ENCODE data around the gene TBC1D22A. TPM values are rescaled to one million over a fixed set of nuclear protein-coding genes. Genes with fewer than 3 reads are reported as not detected.

Gene TBC1D22A
- total RNA-seq, 1 experiment from 2014 or later: 20.9 TPM

DNA sequence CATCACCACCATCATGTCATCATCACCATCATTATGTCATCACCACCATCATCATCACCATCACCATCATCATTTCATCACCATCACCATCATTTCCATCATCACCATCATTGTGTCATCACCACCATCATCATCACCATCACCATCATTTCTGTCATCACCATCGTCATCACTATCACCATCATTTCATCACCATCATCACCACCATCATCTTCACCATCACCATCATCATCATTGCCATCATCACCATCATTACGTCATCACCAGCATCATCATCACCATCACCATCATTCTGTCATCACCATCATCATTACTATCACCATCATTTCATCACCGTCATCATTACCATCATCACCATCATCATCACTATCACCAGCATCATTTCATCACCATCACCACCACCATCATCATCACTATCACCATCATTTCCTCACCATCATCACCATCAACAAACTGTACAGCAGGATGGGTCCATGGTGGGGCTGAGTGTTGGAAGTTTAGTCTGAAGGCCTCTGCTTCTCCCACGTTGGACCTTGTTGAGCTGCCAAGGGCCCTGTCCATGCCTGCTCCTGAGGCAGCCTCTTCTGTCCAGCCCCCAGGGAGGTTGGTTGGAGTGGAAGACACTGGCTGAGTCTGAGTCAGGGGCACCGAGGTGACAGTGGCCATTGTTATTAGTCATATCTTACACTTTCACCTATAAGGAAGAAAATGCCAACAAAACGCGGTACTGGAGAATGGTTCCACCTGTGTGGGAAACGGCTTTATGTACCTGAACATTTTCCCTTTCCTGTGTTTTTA lies 247.1 kb downstream of the TBC1D22A start:
- H3K9me2 ChIP-seq (ENCODE audit: insufficient read depth): no peaks in the 10 kb centered on the region
- ChIA-PET CTCF (no interaction called here), RAD21 (ENCODE audit: low non-redundant PET in 1 of 2, low total read pairs in 2 of 2, uncharacterized antibody in 2 of 2, unreplicated experiment in 2 of 2) (no interaction called here), POLR2A (no interaction called here)
- no peak overlapping the region for H2AFZ ChIP-seq (ENCODE audit: low read depth, low read length, poor library complexity, severe bottlenecking)
- H3K27ac ChIP-seq (ENCODE audit: low read depth, low read length): no peak overlapping the region
- H3K4me1 ChIP-seq (ENCODE audit: control insufficient read depth in 1 of 2, insufficient read depth in 2 of 2, low read length in 2 of 2): no peaks in the 10 kb centered on the region
- H4K20me1 ChIP-seq (ENCODE audit: insufficient read depth): no peaks in the 10 kb centered on the region
- H3K4me3 ChIP-seq (replicated peaks in 1 of 2; ENCODE audit: low read depth in 1 of 2, low read length in 2 of 2): no peak overlapping the region
- no peaks in the 10 kb centered on the region for H3K27me3 ChIP-seq (ENCODE audit: insufficient read depth, low read length)
- no peak for ATAC-seq
- peaks cover 0 to 3% of the 10 kb centered on the region in 2 experiments; a peak in 1 of 4 replicates for H3K36me3 ChIP-seq (ENCODE audit: control insufficient read depth in 1 of 2, insufficient read depth in 2 of 2, low read length in 2 of 2)
- no TSS peak for BruUV-seq (replicated peaks)
- TF ChIP-seq FOSL1 (IDR thresholded peaks at IDR 0.05; ENCODE audit: low read depth) (no peak), EGR1 (IDR thresholded peaks at IDR 0.05; ENCODE audit: low read depth) (no peak), RAD21 (IDR thresholded peaks at IDR 0.05; ENCODE audit: low read depth) (no peak)
- TF ChIP-seq, protein P1, sequence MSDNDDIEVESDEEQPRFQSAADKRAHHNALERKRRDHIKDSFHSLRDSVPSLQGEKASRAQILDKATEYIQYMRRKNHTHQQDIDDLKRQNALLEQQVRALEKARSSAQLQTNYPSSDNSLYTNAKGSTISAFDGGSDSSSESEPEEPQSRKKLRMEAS (IDR thresholded peaks at IDR 0.05): no peak
- no peaks in the 10 kb centered on the region for H3K79me2 ChIP-seq (ENCODE audit: insufficient read depth, low read length)
- DNase-seq (ENCODE audit: low read depth, low spot score): no peak
- no peak overlapping the region for H3K4me2 ChIP-seq (ENCODE audit: low read length)
- no peaks in the 10 kb centered on the region for H3K9me3 ChIP-seq (ENCODE audit: control insufficient read depth in 1 of 2, insufficient read depth in 1 of 2, low read depth in 1 of 2, low read length in 2 of 2)
- intact Hi-C loops (cut with micrococcal nuclease): no loop called here
- H3K9ac ChIP-seq (ENCODE audit: low read length): no peak overlapping the region

DNA sequence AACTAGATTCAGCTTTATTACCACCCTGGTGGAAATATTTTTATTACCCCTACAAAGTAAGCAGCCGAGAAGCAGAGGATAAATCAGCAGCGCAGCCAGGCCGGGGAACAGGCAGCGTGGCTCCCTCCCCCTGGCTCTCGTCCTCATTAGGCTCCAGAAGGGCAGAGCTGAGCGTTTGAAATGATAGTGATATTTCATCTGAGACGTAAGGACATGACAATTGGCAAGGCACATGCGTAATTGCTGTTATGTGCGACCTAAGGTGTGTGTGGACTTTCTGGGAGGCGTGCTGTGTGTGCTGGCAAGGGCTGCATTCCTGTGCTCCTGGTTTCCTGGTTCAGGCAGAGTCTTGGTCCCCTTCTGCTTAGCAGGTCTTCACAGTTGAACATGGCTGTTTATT lies 247.8 kb downstream of the TBC1D22A start:
- H3K27me3 ChIP-seq (ENCODE audit: insufficient read depth, low read length): no peaks in the 10 kb centered on the region
- no peak overlapping the region for H3K4me3 ChIP-seq (replicated peaks in 1 of 2; ENCODE audit: low read depth in 1 of 2, low read length in 2 of 2)
- ChIA-PET RAD21 (ENCODE audit: low non-redundant PET in 1 of 2, low total read pairs in 2 of 2, uncharacterized antibody in 2 of 2, unreplicated experiment in 2 of 2) (no interaction called here), POLR2A (no interaction called here), CTCF (no interaction called here)
- BruUV-seq (replicated peaks): no TSS peak
- no peak overlapping the region for H3K9ac ChIP-seq (ENCODE audit: low read length)
- H3K9me2 ChIP-seq (ENCODE audit: insufficient read depth): no peaks in the 10 kb centered on the region
- H3K4me2 ChIP-seq (ENCODE audit: low read length): no peak overlapping the region
- TF ChIP-seq, protein P1 (IDR thresholded peaks at IDR 0.05): no peak
- TF ChIP-seq JUND (IDR thresholded peaks at IDR 0.05) (no peak), ZFX (IDR thresholded peaks at IDR 0.05) (no peak), CBX3 (IDR thresholded peaks at IDR 0.05; ENCODE audit: low read depth) (no peak), ELF1 (IDR thresholded peaks at IDR 0.05; ENCODE audit: borderline replicate concordance, low read depth) (no peak), POLR2AphosphoS5 (IDR thresholded peaks at IDR 0.05; ENCODE audit: low read depth, low read length) (no peak), ZNF274 (IDR thresholded peaks at IDR 0.05; ENCODE audit: low read depth, low read length) (no peak), SRF (IDR thresholded peaks at IDR 0.05; ENCODE audit: low read depth) (no peak)
- TF ChIP-seq, protein P2, sequence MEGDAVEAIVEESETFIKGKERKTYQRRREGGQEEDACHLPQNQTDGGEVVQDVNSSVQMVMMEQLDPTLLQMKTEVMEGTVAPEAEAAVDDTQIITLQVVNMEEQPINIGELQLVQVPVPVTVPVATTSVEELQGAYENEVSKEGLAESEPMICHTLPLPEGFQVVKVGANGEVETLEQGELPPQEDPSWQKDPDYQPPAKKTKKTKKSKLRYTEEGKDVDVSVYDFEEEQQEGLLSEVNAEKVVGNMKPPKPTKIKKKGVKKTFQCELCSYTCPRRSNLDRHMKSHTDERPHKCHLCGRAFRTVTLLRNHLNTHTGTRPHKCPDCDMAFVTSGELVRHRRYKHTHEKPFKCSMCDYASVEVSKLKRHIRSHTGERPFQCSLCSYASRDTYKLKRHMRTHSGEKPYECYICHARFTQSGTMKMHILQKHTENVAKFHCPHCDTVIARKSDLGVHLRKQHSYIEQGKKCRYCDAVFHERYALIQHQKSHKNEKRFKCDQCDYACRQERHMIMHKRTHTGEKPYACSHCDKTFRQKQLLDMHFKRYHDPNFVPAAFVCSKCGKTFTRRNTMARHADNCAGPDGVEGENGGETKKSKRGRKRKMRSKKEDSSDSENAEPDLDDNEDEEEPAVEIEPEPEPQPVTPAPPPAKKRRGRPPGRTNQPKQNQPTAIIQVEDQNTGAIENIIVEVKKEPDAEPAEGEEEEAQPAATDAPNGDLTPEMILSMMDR (IDR thresholded peaks at IDR 0.05 in 2 of 3, conservative IDR thresholded peaks at IDR 0.05 in 1 of 3; ENCODE audit: borderline replicate concordance in 1 of 3, insufficient read depth in 1 of 3, low read depth in 2 of 3, low read length in 2 of 3): no peak
- TF ChIP-seq, protein P3, sequence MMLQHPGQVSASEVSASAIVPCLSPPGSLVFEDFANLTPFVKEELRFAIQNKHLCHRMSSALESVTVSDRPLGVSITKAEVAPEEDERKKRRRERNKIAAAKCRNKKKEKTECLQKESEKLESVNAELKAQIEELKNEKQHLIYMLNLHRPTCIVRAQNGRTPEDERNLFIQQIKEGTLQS (IDR thresholded peaks at IDR 0.05): no peak
- TF ChIP-seq, protein P4, sequence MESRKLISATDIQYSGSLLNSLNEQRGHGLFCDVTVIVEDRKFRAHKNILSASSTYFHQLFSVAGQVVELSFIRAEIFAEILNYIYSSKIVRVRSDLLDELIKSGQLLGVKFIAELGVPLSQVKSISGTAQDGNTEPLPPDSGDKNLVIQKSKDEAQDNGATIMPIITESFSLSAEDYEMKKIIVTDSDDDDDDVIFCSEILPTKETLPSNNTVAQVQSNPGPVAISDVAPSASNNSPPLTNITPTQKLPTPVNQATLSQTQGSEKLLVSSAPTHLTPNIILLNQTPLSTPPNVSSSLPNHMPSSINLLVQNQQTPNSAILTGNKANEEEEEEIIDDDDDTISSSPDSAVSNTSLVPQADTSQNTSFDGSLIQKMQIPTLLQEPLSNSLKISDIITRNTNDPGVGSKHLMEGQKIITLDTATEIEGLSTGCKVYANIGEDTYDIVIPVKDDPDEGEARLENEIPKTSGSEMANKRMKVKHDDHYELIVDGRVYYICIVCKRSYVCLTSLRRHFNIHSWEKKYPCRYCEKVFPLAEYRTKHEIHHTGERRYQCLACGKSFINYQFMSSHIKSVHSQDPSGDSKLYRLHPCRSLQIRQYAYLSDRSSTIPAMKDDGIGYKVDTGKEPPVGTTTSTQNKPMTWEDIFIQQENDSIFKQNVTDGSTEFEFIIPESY (IDR thresholded peaks at IDR 0.05; ENCODE audit: extremely low read depth, insufficient replicate concordance, low read length): no peak
- no peaks in the 10 kb centered on the region for H4K20me1 ChIP-seq (ENCODE audit: insufficient read depth)
- H2AFZ ChIP-seq (ENCODE audit: low read depth, low read length, poor library complexity, severe bottlenecking): no peak overlapping the region
- H3K36me3 ChIP-seq (ENCODE audit: control insufficient read depth in 1 of 2, insufficient read depth in 2 of 2, low read length in 2 of 2): peaks cover 0 to 3% of the 10 kb centered on the region in 2 experiments; a peak in 1 of 4 replicates
- no peak overlapping the region for H3K27ac ChIP-seq (ENCODE audit: low read depth, low read length)
- DNase-seq (ENCODE audit: low read depth, low spot score) (no peak), ATAC-seq (no peak)
- no peaks in the 10 kb centered on the region for H3K4me1 ChIP-seq (ENCODE audit: control insufficient read depth in 1 of 2, insufficient read depth in 2 of 2, low read length in 2 of 2)
- H3K79me2 ChIP-seq (ENCODE audit: insufficient read depth, low read length): no peaks in the 10 kb centered on the region
- no peaks in the 10 kb centered on the region for H3K9me3 ChIP-seq (ENCODE audit: control insufficient read depth in 1 of 2, insufficient read depth in 1 of 2, low read depth in 1 of 2, low read length in 2 of 2)
- intact Hi-C loops (cut with micrococcal nuclease): no loop called here
